GM18517 (cell line): ENCODE results near the gene PARVA.

Experiments used
- ATAC-seq: cut with Tn5 transposase; IDR thresholded peaks from one replicate; pipeline ENCODE4 v1.9.1; 2021; ENCODE audit warnings: mild to moderate bottlenecking, moderate library complexity; ENCODE audit not compliant: unreplicated experiment

The PARVA gene

GRCh38 chr11:12376259-12377081 lies 901 bp upstream of the PARVA start:
- ATAC-seq: no peak

GRCh38 chr11:12377824-12378593 lies 638 bp downstream of the PARVA start:
- no peak for ATAC-seq

DNA sequence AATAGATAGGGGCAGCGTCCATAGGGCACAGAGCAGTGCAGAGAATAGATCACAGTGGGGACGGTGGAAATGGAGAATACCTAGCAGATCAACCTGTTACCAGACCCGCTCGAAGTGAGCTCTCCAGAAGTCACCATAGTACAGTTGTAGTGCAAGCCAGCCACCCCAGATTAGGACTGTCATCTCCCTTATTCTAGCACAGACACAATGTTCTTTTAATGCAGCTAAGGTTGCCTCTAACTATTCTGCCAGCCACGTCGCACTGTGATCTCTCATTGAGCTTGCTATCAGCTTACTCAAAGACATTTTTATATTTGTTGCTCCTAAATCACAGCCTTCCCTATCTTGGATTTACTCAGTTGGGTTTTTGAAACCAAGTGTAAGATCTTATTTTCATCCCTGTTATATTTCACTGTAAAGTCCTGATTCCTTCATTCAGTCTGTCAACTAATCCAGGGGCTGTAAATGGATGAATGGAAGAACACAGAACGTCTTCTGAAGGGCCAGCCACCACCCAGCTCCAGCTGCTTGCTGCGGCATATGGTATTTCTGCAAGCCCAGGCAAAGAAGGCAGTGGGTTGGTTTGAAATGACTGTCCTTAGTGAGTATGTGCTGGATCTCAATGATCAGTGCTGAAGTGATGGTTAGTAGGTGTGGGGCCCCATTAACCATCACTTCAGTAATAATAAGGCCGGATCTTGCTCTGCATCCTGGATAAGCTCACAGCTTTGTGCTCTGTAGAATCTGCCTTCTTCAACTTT lies 3.4 kb downstream of the PARVA start:
- no peak for ATAC-seq

DNA sequence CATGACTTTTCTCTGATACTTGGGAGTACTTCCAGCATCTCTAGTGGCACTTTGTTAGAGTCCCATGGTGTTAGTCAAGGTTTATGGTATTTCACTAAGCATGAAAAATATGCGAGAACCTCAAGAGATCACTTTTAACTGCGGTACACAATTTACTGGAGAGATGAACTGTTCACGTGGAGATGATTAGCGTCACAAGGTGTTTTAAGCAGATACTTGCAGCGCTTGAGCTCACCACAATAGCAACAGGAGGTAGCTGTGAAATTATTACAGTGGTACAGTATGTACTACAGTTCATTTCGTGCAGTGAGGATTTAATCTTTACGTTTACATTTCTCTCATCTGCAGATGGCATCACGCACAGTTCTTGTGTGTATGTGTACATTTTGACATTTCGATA lies 4.5 kb downstream of the PARVA start:
- ATAC-seq: no peak

DNA sequence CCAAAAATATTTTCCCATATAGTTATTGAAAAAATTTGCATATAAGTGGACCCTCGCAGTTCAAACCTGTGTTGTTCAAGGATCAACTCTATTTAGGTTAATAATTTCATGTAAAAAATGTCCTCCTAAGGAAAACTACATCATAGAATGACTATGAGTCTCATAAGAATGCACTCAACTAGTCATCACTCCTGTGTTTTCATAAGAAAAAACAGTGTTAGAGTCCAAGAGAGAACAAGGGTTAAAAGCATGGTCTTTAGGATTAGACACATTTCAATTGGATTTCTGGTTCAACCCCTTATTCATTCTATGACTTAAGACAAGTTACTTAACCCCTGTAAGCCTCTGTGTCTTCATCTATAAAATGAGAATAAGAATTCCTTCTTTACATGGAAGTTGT lies 5.1 kb downstream of the PARVA start:
- ATAC-seq: no peak

DNA sequence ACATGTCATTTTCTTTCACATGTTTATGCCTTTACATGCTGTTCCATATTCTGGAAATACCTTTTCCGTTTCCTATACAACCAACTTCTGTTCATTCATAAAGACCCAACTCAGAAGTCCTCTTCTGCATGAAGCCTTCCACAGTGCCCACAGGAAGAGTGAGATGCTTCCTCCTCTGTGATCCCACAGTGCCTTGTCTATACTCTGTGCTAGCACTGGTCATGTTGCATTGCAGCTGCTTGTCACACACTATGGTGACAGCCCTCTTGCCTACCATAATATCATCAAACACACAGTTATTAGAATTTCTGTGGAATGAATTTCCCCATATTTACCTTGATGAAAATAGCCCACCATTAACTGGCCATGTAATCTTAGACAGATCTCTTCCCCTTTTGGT lies 8.9 kb downstream of the PARVA start:
- ATAC-seq: no peak

GRCh38 chr11:12386745-12387144 lies 9.4 kb downstream of the PARVA start:
- no peak for ATAC-seq

GRCh38 chr11:12388173-12388572 lies 10.8 kb downstream of the PARVA start:
- ATAC-seq: no peak

- ATAC-seq: no peak
Measured at GRCh38 chr11:12388939-12389670, 11.7 kb downstream of the PARVA start.

DNA sequence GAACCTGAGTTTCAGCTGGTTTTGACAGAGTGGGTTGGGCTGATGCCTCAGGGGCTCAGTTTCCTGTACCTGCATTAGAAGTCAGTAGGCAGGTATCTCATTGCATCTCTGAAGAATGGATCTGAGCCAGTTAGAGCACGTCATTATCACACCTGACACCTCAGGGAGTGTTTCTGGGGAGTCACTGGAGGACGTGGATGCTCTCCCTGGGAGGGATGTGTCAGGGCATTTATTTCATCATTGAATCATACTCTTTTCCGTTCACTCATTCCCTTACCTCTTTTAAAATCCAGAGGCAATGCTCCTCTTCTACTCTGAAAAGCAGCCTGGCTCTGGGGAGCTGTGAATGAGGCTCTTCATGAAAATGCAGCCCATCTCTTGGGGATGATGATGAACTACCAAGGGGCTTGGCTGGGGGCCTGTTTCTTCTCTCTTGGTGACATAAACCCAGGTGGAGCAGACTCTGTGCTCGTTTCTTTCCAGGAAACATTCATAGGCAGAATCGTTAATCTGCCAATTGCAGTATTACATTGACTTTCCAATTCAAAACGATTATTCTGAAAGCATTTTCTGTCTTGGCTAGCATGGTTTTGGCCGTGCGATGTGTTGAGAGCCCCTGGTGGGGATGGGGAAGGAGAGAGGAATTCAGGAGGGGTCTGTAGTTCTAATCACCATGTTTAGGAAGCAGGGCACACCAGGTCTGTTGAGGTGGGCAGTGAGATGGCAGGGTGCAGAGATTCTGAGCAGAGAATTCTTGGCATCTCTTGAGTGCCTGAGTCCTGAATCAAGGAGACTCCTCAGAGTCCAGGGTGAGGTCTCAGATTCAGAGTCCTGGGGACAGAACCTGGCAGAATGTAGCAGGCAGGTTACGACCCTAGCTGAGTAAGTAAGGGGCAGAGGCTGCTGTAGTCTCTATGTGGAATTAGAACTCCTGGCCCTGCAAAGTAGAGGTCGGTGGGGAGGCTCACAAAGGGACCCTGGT lies 12.6 kb downstream of the PARVA start:
- no peak for ATAC-seq

- ATAC-seq: no peak
Measured at GRCh38 chr11:12390687-12391110, 13.3 kb downstream of the PARVA start.

DNA sequence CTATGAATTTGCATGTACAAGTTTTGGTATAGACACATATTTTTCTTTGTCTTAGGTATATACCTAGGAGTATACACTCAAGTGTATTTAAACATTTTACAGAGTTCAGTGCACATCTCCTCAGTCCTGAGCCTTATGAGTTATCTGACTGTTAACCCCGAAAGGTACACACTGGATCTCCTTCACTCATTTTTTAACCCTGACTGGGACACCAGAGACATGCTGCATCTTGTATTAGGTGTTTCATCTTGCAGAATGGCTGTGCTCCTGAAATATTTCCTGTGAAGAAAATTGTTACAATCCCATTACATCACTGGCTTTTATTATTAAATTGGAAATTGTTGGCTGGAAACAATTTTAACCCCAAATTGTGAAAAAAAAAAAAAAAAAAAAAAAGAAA lies 15.3 kb downstream of the PARVA start:
- no peak for ATAC-seq

GRCh38 chr11:12393691-12394090 lies 16.3 kb downstream of the PARVA start:
- ATAC-seq: no peak

- no peak for ATAC-seq
Measured at GRCh38 chr11:12394601-12395000, 17.2 kb downstream of the PARVA start.

DNA sequence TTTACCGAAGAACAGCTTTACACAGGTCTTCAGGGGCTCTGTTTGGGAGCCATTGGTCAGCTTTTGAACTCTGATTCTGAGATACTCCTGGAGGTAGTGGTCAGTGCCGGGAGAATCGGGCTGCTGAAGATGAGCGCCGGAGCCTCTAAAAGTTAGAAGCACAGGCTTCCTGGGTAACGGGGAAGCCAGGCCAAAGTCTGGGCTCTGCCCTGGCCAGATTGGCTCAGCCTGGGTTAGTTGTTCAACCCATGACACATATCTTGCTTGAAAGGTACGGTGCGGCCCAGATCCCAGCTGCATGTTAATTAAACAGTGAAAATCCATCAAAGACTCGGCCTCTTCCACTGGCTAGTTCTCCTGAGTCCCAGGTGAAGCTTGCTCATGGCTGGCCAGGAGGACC lies 18.0 kb downstream of the PARVA start:
- ATAC-seq: no peak

- ATAC-seq: no peak
Measured at GRCh38 chr11:12397931-12398334, 20.6 kb downstream of the PARVA start.

- no peak for ATAC-seq
Measured at GRCh38 chr11:12399355-12399754, 22.0 kb downstream of the PARVA start.

DNA sequence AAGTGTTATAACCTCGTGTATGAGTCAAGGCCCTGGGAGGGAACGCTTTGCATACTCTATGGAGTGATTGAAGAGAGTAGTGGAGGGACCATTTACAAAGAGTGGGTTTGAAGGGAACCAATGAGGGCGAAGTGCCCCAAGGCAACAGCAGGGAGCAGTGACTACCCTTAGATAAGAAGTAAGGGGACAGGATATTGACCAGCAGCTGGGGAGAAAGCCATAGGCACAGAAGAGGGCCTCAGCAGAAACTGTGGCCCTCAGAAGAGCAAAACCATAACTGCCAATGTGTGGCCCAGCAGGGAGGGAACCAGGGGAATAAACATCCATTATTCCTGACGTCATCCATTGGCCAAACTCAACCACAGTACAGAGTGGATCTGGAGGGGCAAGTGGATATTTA lies 24.7 kb downstream of the PARVA start:
- ATAC-seq: no peak

- ATAC-seq: no peak
Measured at GRCh38 chr11:12402691-12403120, 25.3 kb downstream of the PARVA start.
